MM.1S (cell line): Measurements from ENCODE around the gene NME1.

Experiments
- CTCF ChIP-seq: fragments of 300-600 bp; sonication (generic); IDR thresholded peaks from 2 replicates; pipeline ENCODE4 v1.5.1; 2016; ENCODE audit warnings: antibody characterized with exemption, low read length, mixed read lengths
- EZH2 ChIP-seq: fragments of 300-600 bp; sonication (generic); optimal IDR thresholded peaks from 2 replicates; pipeline ENCODE3; 2017; ENCODE audit warnings: low read depth, mild to moderate bottlenecking, antibody characterized with exemption, low read length, mixed read lengths

GRCh38 chr17:51115179-51115578 lies 38.2 kb upstream of the NME1 start:
- TF ChIP-seq CTCF (no peak), EZH2 (no peak)
